Esophagus squamous epithelium (tissue), 5 donors: ENCODE data around the gene CDC20. TPM values are rescaled to one million over a fixed set of nuclear protein-coding genes. Genes with fewer than 3 reads are reported as not detected.

ENCODE experiments used
- DNase-seq: peaks from one replicate; lab custom pipeline; 2025; lab: John Stamatoyannopoulos, UW
- H3K27ac ChIP-seq, 4 donors: fragments of 200-600 bp; sonication (generic); one replicate each; pipeline ENCODE4 v1.5.1; 2016 to 2019; ENCODE audit warnings: mild to moderate bottlenecking in 1 of 4
- H3K27me3 ChIP-seq, 4 donors: fragments of 200-600 bp; sonication (generic); 1 replicate in 3 of 4; 2 replicates in 1 of 4; pipeline versions ENCODE4 v1.5.1 to v1.6.0; 2017 to 2021; ENCODE audit warnings: antibody characterized with exemption in 1 of 4
- H3K36me3 ChIP-seq, 3 donors: fragments of 200-600 bp; sonication (generic); one replicate each; pipeline ENCODE4 v1.5.1; 2016 to 2019
- H3K4me1 ChIP-seq, 3 donors: fragments of 200-600 bp; sonication (generic); one replicate each; pipeline ENCODE4 v1.5.1; 2017 to 2019
- H3K4me3 ChIP-seq, 4 donors: fragments of 200-600 bp; sonication (generic); 1 replicate in 3 of 4; 2 replicates in 1 of 4; pipeline ENCODE4 v1.5.1; 2016 to 2019; ENCODE audit warnings: mild to moderate bottlenecking in 2 of 4, moderate library complexity in 1 of 4
- H3K9me3 ChIP-seq, 3 donors: fragments of 200-600 bp; sonication (generic); one replicate each; pipeline ENCODE4 v1.5.1; 2016 to 2019
- POLR2A ChIP-seq, 4 donors: fragments of 450-650 bp; IDR thresholded peaks; one replicate each; pipeline ENCODE4 v1.6.1; 2017; ENCODE audit warnings: antibody characterized with exemption in 4 of 4, mild to moderate bottlenecking in 4 of 4, moderate library complexity in 3 of 4
- WGBS, 2 donors: methylation state at CpG; one replicate each; pipeline ENCODE4 v1.1.5; 2018; 5-methylcytosine and 5-hydroxymethylcytosine counted together
- intact Hi-C: fragments of 100-400 bp; cut with DNase I; formaldehyde crosslinking; loops from one replicate; pipeline ENCODE4 v1.15.0; 2022
- total RNA-seq, 4 donors: library from RNA; depleted of rRNA; stranded (reverse); fragments of >200 nt; gene quantifications; one replicate each; pipeline ENCODE4 v1.1.0, GENCODE V29; 2016
- TF ChIP-seq, protein P1 (sequence below), 6 experiments: fragments of 450-650 bp in 4 of 6; fragments of 200-600 bp in 2 of 6; sonication (generic) in 2 of 6; IDR thresholded peaks; one replicate each; pipeline ENCODE4 v1.5.1; 2016 to 2019; ENCODE audit warnings: antibody characterized with exemption in 6 of 6, mild to moderate bottlenecking in 4 of 6, moderate library complexity in 4 of 6
- donor health status: DM: yes; HTN: yes; CAD: no.

Gene CDC20
- total RNA-seq, 4 donors from 2014 or later = 16.5 to 96.0 (median 33.6) TPM

DNA sequence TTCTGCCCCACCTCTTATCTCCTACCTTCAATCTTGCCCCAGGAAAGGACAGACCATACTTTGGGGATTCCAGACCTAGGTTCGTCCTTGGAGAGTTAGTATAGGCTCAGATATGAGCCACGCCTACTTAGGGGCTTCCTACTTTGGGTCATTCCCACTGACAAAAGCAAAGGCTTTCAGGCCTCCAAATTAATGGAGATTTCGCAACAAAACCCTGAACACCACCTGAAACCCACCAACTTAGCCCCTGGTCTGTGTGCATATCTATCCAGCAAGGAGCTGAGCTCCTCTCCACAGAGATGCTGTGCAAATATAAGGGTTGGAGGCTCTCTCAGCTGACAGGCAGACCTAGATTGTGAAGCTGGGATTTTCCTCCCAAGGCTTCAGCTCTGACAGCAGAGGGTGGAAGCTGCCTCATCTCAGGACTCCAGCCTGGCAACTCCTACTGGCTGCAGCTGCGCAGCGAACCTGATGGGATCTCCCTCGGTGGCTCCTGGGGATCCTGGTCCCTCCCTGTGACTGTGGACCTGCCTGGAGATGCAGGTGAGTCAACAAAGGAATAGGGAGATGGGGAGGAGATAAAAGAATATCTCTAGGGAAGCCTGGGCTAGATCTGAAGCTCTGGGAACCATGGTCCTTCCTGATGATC lies 19.1 kb upstream of the CDC20 start:
- WGBS, 2 donors = 75 to 93% methylated on average over 4 of the region's 6 CpGs
- peaks cover 0 to 19% (median 0%) of the 10 kb centered on the region in 3 donors for H3K4me1 ChIP-seq
- intact Hi-C loops = no loop called here
- DNase-seq = no peak
- no peak overlapping the region for H3K27ac ChIP-seq
- no peaks in the 10 kb centered on the region for H3K9me3 ChIP-seq
- no peaks in the 10 kb centered on the region for H3K36me3 ChIP-seq
- H3K4me3 ChIP-seq = no peak overlapping the region
- no peaks in the 10 kb centered on the region for H3K27me3 ChIP-seq
- no peak for TF ChIP-seq POLR2A (IDR thresholded peaks at IDR 0.05)
- TF ChIP-seq, protein P1, sequence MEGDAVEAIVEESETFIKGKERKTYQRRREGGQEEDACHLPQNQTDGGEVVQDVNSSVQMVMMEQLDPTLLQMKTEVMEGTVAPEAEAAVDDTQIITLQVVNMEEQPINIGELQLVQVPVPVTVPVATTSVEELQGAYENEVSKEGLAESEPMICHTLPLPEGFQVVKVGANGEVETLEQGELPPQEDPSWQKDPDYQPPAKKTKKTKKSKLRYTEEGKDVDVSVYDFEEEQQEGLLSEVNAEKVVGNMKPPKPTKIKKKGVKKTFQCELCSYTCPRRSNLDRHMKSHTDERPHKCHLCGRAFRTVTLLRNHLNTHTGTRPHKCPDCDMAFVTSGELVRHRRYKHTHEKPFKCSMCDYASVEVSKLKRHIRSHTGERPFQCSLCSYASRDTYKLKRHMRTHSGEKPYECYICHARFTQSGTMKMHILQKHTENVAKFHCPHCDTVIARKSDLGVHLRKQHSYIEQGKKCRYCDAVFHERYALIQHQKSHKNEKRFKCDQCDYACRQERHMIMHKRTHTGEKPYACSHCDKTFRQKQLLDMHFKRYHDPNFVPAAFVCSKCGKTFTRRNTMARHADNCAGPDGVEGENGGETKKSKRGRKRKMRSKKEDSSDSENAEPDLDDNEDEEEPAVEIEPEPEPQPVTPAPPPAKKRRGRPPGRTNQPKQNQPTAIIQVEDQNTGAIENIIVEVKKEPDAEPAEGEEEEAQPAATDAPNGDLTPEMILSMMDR (IDR thresholded peaks at IDR 0.05) = no peak

DNA sequence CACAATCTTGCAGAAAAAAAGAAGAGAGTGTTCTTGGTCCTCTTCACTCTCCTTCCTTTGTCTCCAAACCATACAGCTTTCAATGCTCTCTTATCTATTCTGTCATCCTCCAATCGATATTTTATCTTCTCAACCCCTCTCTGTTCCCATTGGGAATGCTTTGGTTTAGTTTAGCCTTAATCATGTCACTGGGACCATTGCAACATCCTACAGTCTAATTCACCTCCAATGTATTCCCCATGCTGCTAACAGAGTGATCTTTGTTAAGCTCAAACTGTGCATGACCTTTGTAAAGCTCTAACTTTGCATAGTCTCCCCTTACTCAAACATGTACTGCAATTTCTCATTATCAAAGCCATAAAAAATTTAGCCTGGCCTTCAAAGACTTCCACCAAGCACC lies 18.2 kb upstream of the CDC20 start:
- Histone ChIP-seq H3K4me1 (peaks cover 0 to 27% (median 5%) of the 10 kb centered on the region in 3 donors), H3K27ac (no peak overlapping the region), H3K4me3 (no peak overlapping the region), H3K9me3 (no peaks in the 10 kb centered on the region), H3K27me3 (no peaks in the 10 kb centered on the region), H3K36me3 (no peaks in the 10 kb centered on the region)
- DNase-seq = no peak
- no peak for TF ChIP-seq POLR2A (IDR thresholded peaks at IDR 0.05)
- TF ChIP-seq, protein P1 (IDR thresholded peaks at IDR 0.05) = no peak
- 50 to 59% methylated on average over 1 of the region's 1 CpG for WGBS, 2 donors
- intact Hi-C loops = no loop called here

DNA sequence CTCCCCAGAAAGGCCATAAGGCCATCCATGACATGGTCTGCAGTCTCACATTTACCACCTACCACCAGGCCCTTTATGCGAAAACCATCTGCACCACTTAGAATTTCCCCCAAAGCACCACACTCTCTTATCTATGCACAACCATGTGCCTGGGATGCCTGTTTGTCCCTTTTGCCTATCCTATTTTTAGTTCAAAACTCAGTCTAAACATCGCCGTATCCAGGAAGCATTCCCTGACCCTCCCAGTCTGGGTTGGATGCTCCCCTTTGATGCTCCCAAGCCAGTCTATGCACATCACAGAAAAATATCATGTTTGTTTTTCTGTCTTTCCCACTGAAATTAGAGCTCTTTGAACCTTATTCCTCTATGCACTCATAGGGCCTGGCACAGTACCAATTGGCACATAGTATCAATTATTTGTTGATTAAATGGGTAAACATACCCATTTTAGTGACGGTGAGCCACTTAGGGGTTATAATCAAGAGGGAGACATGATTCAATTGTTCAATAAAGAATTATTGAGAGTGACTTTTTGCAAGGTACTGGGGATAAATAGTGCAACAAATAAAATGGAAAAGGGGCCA lies 14.4 kb upstream of the CDC20 start:
- intact Hi-C loops = no loop called here
- H3K36me3 ChIP-seq = no peaks in the 10 kb centered on the region
- H3K4me1 ChIP-seq = peaks cover 0 to 47% (median 12%) of the 10 kb centered on the region in 3 donors
- DNase-seq = no peak
- no peaks in the 10 kb centered on the region for H3K9me3 ChIP-seq
- no peak overlapping the region for H3K4me3 ChIP-seq
- peak overlapping the region in 3 of 4 donors; percentile 23 to 62 (median 57) for H3K27ac ChIP-seq
- H3K27me3 ChIP-seq = no peaks in the 10 kb centered on the region
- 67 to 73% methylated on average over 4 of the region's 4 CpGs for WGBS, 2 donors
- no peak for TF ChIP-seq POLR2A (IDR thresholded peaks at IDR 0.05)
- TF ChIP-seq, protein P1 (IDR thresholded peaks at IDR 0.05) = no peak

DNA sequence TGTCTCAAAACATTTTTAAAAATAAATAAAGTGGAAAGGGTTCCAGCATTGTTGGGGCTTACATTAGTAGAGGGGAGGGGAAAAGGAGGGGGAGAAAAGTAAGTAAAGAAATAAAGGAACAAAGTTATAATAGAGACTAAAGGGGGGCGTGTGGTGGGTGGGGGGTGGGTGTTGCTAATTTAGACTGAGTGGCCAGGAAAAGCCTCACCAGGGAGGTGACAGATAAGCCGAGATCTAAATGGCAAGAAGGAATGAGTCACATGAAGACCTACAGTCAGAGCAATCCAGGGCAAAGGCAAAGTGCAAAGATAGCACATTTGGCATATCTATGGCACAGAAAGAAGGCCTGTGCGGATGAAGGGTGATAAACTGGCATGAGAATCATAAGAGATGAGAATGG lies 13.7 kb upstream of the CDC20 start:
- Histone ChIP-seq H3K27ac (peak overlapping the region in 2 of 4 donors; percentile 55 to 57), H3K27me3 (no peaks in the 10 kb centered on the region), H3K4me3 (no peak overlapping the region), H3K36me3 (no peaks in the 10 kb centered on the region), H3K4me1 (peaks cover 0 to 55% (median 13%) of the 10 kb centered on the region in 3 donors), H3K9me3 (no peaks in the 10 kb centered on the region)
- intact Hi-C loops = no loop called here
- 49 to 59% methylated on average over 3 of the region's 3 CpGs for WGBS, 2 donors
- DNase-seq = no peak
- no peak for TF ChIP-seq POLR2A (IDR thresholded peaks at IDR 0.05)
- TF ChIP-seq, protein P1 (IDR thresholded peaks at IDR 0.05) = no peak

DNA sequence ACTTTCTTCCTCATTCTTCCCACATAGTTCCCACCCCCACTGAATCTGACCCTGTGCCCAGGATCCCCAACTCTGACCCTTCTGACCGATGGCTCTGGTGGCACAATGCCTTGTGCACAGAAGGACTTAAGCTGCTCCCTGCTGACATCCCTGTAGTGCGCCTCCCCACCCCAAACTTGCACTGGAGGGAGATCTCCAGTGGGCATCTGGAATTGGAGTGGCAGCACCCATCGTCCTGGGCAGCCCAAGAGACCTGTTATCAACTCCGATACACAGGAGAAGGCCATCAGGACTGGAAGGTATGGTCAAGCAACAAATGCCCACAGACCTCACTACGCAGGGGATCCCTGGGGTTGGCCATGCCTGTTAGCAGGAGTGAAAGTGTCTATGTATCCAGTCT lies 12.1 kb upstream of the CDC20 start:
- no peak for DNase-seq
- no peak overlapping the region for H3K27ac ChIP-seq
- TF ChIP-seq POLR2A (IDR thresholded peaks at IDR 0.05) = no peak
- TF ChIP-seq, protein P1 (IDR thresholded peaks at IDR 0.05) = no peak
- no peak overlapping the region for H3K4me3 ChIP-seq
- intact Hi-C loops = no loop called here
- no peaks in the 10 kb centered on the region for H3K27me3 ChIP-seq
- H3K4me1 ChIP-seq = peaks cover 0 to 58% (median 13%) of the 10 kb centered on the region in 3 donors
- H3K36me3 ChIP-seq = no peaks in the 10 kb centered on the region
- 86 to 96% methylated on average over 3 of the region's 5 CpGs for WGBS, 2 donors
- H3K9me3 ChIP-seq = no peaks in the 10 kb centered on the region
